Retina (tissue), 1 donor: Measurements from ENCODE around the gene PDGFA.

Experiments used
- DNase-seq: peaks from one replicate; pipeline ENCODE4 v3.0.0-alpha.2; 2016

PDGFA gene

GRCh38 chr7:516606-517456 is 2.8 kb downstream of the PDGFA start:
- peak; percentile 31 for DNase-seq

GRCh38 chr7:516216-516605 is 3.4 kb downstream of the PDGFA start:
- DNase-seq = no peak

GRCh38 chr7:515628-516027 is 4.0 kb downstream of the PDGFA start:
- DNase-seq = no peak

- DNase-seq = no peak
Observed at GRCh38 chr7:514651-515598, 4.7 kb downstream of the PDGFA start.

GRCh38 chr7:514242-514641 is 5.4 kb downstream of the PDGFA start:
- DNase-seq = no peak

GRCh38 chr7:513521-514166 is 6.0 kb downstream of the PDGFA start:
- no peak for DNase-seq

- DNase-seq = no peak
Observed at GRCh38 chr7:512541-513311, 6.9 kb downstream of the PDGFA start.

GRCh38 chr7:512146-512510 is 7.5 kb downstream of the PDGFA start:
- no peak for DNase-seq

- no peak for DNase-seq
Observed at GRCh38 chr7:511476-512145, 8.0 kb downstream of the PDGFA start.

GRCh38 chr7:510782-511281 is 8.8 kb downstream of the PDGFA start:
- no peak for DNase-seq

GRCh38 chr7:510131-510481 is 9.5 kb downstream of the PDGFA start:
- DNase-seq = no peak

- DNase-seq = no peak
Observed at GRCh38 chr7:509426-510130, 10.1 kb downstream of the PDGFA start.

- DNase-seq = no peak
Observed at GRCh38 chr7:508461-509170, 11.0 kb downstream of the PDGFA start.

- DNase-seq = no peak
Observed at GRCh38 chr7:507623-508300, 11.9 kb downstream of the PDGFA start.

- DNase-seq = no peak
Observed at GRCh38 chr7:506921-507622, 12.6 kb downstream of the PDGFA start.

GRCh38 chr7:506391-506831 is 13.2 kb downstream of the PDGFA start:
- DNase-seq = no peak

- no peak for DNase-seq
Observed at GRCh38 chr7:505171-505570, 14.5 kb downstream of the PDGFA start.

GRCh38 chr7:504221-505111 is 15.2 kb downstream of the PDGFA start:
- no peak for DNase-seq
